K562 (cell line): Measurements from ENCODE around the gene IFITM2. TPM values are rescaled to one million over a fixed set of nuclear protein-coding genes. Genes with fewer than 3 reads are reported as not detected.
"Not testable (repeated sequence)": the region's sequence is repeated elsewhere in the genome, so short reads cannot be mapped to it uniquely, and the experiment has no call there.

Experiments
- CEBPB ChIP-seq: fragments of 450-650 bp; IDR thresholded peaks from 2 replicates; pipeline ENCODE4 v1.6.1; 2016; ENCODE audit warnings: missing genetic modification characterization, missing compliant biosample characterization
- CEBPG ChIP-seq, 3 experiments: fragments of 200-800 bp in 1 of 3; sonication (Bioruptor generic) in 1 of 3; sonication (generic) in 1 of 3; formaldehyde crosslinking in 1 of 3; IDR thresholded peaks in 2 of 3; conservative IDR thresholded peaks in 1 of 3; 2 replicates each; pipeline versions ENCODE4 v1.6.1 to v1.8.0; 2016 to 2022; ENCODE audit warnings: missing compliant biosample characterization in 2 of 3, missing genetic modification characterization in 2 of 3, mild to moderate bottlenecking in 1 of 3, missing genetic modification reagents in 1 of 3
- ETV6 ChIP-seq, 3 experiments: fragments of 150-350 bp in 1 of 3; sonication (generic) in 1 of 3; formaldehyde crosslinking in 1 of 3; IDR thresholded peaks; 2 replicates each; pipeline versions ENCODE4 v1.6.1 to v1.8.0; 2014 to 2022; ENCODE audit warnings: borderline replicate concordance in 2 of 3, low read depth in 2 of 3, antibody characterized with exemption in 1 of 3, low read length in 1 of 3, mild to moderate bottlenecking in 1 of 3, missing genetic modification reagents in 1 of 3
- GABPA ChIP-seq: fragments of 200-800 bp; sonication (Bioruptor generic); conservative IDR thresholded peaks from 2 replicates; pipeline ENCODE4 v1.6.1; 2016; ENCODE audit warnings: low read depth, missing genetic modification characterization, missing compliant biosample characterization
- PHF8 ChIP-seq: fragments of 200-600 bp; sonication (generic); IDR thresholded peaks from 2 replicates; pipeline ENCODE4 v1.6.1; 2012; ENCODE audit warnings: mixed run types, mild to moderate bottlenecking, inconsistent platforms, low read length, moderate library complexity, borderline replicate concordance
- POLR2A ChIP-seq: fragments of 450-650 bp; conservative IDR thresholded peaks from 2 replicates; pipeline ENCODE4 v1.6.1; 2016
- POLR2G ChIP-seq: fragments of 200-400 bp; formaldehyde crosslinking; IDR thresholded peaks from 2 replicates; pipeline ENCODE4 v1.6.1; 2017; ENCODE audit warnings: low read depth, mild to moderate bottlenecking, antibody characterized with exemption, low read length, moderate library complexity
- SPI1 ChIP-seq: IDR thresholded peaks from 2 replicates; pipeline ENCODE4 v1.6.1; 2011; ENCODE audit warnings: low read depth, low read length, control low read depth, borderline replicate concordance
- polyA plus RNA-seq, 8 experiments: library from polyadenylated mRNA; depleted of rRNA in 4 of 8; stranded (reverse) in 5 of 8; unstranded in 3 of 8; fragments of >200 nt; fragmentation: Nextera tagmentation in 2 of 8; fragmentation: Illumina TruSeq in 1 of 8; extraction: Ambion mirVana in 2 of 8; extraction: Trizol in 1 of 8; gene quantifications; 2 replicates each; pipeline versions ENCODE4 v1.2.1 to v1.2.3, GENCODE V29; 2011 to 2014; ENCODE audit warnings: inconsistent platforms in 1 of 8, missing spikeins in 1 of 8
- total RNA-seq, 7 experiments: library from RNA; depleted of rRNA in 6 of 7; stranded (reverse); fragments of >200 nt in 6 of 7; fragmentation: Illumina TruSeq in 2 of 7; extraction: Trizol in 2 of 7; gene quantifications; 2 replicates each; pipeline versions ENCODE4 v1.2.1 to v1.2.3, GENCODE V29; 2011 to 2021; ENCODE audit warnings: low replicate concordance in 1 of 7
- TF ChIP-seq, protein P1 (sequence below), 3 experiments: fragments of 200-800 bp in 1 of 3; fragments of 250-450 bp in 1 of 3; fragments of 450-650 bp in 1 of 3; sonication (Bioruptor Pico) in 1 of 3; sonication (Bioruptor generic) in 1 of 3; formaldehyde crosslinking in 1 of 3; IDR thresholded peaks; 2 replicates each; pipeline versions ENCODE4 v1.6.1 to v1.8.0; 2016 to 2022; ENCODE audit warnings: mild to moderate bottlenecking in 2 of 3, missing genetic modification characterization in 2 of 3, missing compliant biosample characterization in 1 of 3, moderate library complexity in 1 of 3
- TF ChIP-seq, protein P2 (sequence below): fragments of 200-800 bp; sonication (Bioruptor generic); IDR thresholded peaks from 2 replicates; pipeline ENCODE4 v1.6.1; 2017; ENCODE audit warnings: missing genetic modification characterization, missing compliant biosample characterization
- TF ChIP-seq, protein P3 (sequence below), 3 experiments: IDR thresholded peaks in 2 of 3; conservative IDR thresholded peaks in 1 of 3; 2 replicates each; pipeline ENCODE4 v1.5.1; 2011 to 2012; ENCODE audit warnings: low read length in 3 of 3, mild to moderate bottlenecking in 3 of 3, control low read depth in 2 of 3, improper control_type of control experiment in 1 of 3, inconsistent platforms in 1 of 3, low read depth in 1 of 3, mixed read lengths in 1 of 3, moderate library complexity in 1 of 3; ENCODE audit not compliant: insufficient read depth in 2 of 3

Gene IFITM2
- total and polyA plus RNA-seq, 9 of the 15 experiments (the other 6 are each of a cell fraction or from before 2014, with no cell fraction given) = 52.8 to 4,872 (median 356) TPM

DNA sequence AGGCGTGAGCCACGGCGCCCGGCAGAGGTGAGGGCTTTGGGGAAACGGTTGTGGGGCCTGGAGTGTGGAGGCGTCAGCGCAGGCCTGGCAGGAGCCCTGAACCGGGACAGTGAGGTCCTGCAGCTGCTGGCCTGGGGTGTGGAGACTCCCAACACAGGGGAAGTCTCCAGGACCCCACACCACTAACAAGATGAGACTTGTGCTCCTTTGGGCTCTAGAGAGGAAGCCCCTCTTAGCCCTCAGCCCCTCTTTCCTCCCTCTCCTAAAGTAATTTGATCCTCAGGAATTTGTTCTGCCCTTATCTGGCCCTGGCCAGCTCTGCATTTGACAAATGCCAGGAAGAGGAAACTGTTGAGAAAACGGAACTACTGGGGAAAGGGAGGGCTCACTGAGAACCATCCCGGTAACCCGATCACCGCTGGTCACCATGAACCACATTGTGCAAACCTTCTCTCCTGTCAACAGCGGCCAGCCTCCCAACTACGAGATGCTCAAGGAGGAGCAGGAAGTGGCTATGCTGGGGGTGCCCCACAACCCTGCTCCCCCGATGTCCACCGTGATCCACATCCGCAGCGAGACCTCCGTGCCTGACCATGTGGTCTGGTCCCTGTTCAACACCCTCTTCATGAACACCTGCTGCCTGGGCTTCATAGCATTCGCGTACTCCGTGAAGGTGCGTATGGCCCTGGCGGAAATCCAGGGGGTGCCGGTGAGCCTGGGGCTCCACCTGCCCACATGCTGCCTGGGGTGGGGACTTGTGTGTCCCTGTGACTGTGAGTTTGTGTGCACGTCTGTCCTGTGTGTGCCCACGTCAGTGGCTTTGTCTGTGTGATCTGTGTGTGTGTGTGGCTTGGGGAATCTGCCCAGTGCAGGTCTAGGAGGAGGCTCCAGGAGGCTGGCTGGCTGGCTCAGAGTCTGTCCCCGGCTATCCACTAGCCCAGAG lies at the start of gene IFITM2 (continued):
- TF ChIP-seq, protein P1, sequence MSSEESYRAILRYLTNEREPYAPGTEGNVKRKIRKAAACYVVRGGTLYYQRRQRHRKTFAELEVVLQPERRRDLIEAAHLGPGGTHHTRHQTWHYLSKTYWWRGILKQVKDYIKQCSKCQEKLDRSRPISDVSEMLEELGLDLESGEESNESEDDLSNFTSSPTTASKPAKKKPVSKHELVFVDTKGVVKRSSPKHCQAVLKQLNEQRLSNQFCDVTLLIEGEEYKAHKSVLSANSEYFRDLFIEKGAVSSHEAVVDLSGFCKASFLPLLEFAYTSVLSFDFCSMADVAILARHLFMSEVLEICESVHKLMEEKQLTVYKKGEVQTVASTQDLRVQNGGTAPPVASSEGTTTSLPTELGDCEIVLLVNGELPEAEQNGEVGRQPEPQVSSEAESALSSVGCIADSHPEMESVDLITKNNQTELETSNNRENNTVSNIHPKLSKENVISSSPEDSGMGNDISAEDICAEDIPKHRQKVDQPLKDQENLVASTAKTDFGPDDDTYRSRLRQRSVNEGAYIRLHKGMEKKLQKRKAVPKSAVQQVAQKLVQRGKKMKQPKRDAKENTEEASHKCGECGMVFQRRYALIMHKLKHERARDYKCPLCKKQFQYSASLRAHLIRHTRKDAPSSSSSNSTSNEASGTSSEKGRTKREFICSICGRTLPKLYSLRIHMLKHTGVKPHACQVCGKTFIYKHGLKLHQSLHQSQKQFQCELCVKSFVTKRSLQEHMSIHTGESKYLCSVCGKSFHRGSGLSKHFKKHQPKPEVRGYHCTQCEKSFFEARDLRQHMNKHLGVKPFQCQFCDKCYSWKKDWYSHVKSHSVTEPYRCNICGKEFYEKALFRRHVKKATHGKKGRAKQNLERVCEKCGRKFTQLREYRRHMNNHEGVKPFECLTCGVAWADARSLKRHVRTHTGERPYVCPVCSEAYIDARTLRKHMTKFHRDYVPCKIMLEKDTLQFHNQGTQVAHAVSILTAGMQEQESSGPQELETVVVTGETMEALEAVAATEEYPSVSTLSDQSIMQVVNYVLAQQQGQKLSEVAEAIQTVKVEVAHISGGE (CRISPR knock-in tag; IDR thresholded peaks at IDR 0.05) = 0 out of 6 replicates have a peak, but pooled peaks of 1 of the 3 experiments have one; percentile 49
- TF ChIP-seq GABPA (peak; percentile 57), POLR2A (peak; percentile 48; the same call in 1 of the 2 replicates), SPI1 (peak; percentile 19; the same call in 1 of the 2 replicates), PHF8 (peak; percentile 21; the same call in 1 of the 2 replicates), CEBPB (peak; percentile 62), CEBPG (tag; conservative IDR thresholded peaks at IDR 0.05 in 1 of 2, IDR thresholded peaks at IDR 0.05 in 1 of 2) (0 out of 4 replicates have a peak, but pooled peaks of 1 of the 2 experiments have one; percentile 22), POLR2G (peak; percentile 33; the same call in 1 of the 2 replicates), ETV6 (IDR thresholded peaks at IDR 0.05; ENCODE audit: borderline replicate concordance in 1 of 2, low read depth in 2 of 2, low read length in 1 of 2) (peak in 1 of 2 experiments; percentile 69; a peak in 1 of 4 replicates)
- TF ChIP-seq CEBPG (CRISPR knock-in tag; IDR thresholded peaks at IDR 0.05); ETV6 (CRISPR knock-in tag; IDR thresholded peaks at IDR 0.05; ENCODE audit: borderline replicate concordance): not testable (repeated sequence)
- TF ChIP-seq, protein P2, sequence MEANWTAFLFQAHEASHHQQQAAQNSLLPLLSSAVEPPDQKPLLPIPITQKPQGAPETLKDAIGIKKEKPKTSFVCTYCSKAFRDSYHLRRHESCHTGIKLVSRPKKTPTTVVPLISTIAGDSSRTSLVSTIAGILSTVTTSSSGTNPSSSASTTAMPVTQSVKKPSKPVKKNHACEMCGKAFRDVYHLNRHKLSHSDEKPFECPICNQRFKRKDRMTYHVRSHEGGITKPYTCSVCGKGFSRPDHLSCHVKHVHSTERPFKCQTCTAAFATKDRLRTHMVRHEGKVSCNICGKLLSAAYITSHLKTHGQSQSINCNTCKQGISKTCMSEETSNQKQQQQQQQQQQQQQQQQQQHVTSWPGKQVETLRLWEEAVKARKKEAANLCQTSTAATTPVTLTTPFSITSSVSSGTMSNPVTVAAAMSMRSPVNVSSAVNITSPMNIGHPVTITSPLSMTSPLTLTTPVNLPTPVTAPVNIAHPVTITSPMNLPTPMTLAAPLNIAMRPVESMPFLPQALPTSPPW (CRISPR knock-in tag) = peak; percentile 62
- TF ChIP-seq, protein P3, sequence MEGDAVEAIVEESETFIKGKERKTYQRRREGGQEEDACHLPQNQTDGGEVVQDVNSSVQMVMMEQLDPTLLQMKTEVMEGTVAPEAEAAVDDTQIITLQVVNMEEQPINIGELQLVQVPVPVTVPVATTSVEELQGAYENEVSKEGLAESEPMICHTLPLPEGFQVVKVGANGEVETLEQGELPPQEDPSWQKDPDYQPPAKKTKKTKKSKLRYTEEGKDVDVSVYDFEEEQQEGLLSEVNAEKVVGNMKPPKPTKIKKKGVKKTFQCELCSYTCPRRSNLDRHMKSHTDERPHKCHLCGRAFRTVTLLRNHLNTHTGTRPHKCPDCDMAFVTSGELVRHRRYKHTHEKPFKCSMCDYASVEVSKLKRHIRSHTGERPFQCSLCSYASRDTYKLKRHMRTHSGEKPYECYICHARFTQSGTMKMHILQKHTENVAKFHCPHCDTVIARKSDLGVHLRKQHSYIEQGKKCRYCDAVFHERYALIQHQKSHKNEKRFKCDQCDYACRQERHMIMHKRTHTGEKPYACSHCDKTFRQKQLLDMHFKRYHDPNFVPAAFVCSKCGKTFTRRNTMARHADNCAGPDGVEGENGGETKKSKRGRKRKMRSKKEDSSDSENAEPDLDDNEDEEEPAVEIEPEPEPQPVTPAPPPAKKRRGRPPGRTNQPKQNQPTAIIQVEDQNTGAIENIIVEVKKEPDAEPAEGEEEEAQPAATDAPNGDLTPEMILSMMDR (IDR thresholded peaks at IDR 0.05 in 2 of 3, conservative IDR thresholded peaks at IDR 0.05 in 1 of 3; ENCODE audit: insufficient read depth in 2 of 3, low read depth in 1 of 3, low read length in 3 of 3) = peak in 1 of 3 experiments; percentile 20; a peak in 1 of 6 replicates
